ENCODE data around the gene SIN3B. TPM values are rescaled to one million over a fixed set of nuclear protein-coding genes. Genes with fewer than 3 reads are reported as not detected.

The SIN3B gene
- total and polyA plus RNA-seq, 9 of the 15 experiments (the other 6 are each of a cell fraction or from before 2014, with no cell fraction given) = 0.51 to 34.2 (median 14.3) TPM

GRCh38 chr19:16904599-16904998 lies 75.4 kb downstream of the SIN3B start (continued):
- TF ChIP-seq REST (IDR thresholded peaks at IDR 0.05; ENCODE audit: borderline replicate concordance) (peak; percentile 45; the same call in 1 of the 2 replicates), REST (CRISPR knock-in tag; IDR thresholded peaks at IDR 0.05; ENCODE audit: low read depth) (no peak), PTBP1 (IDR thresholded peaks at IDR 0.05; ENCODE audit: low read depth, low read length) (no peak), SNIP1 (IDR thresholded peaks at IDR 0.05; ENCODE audit: low read depth) (no peak), ZBTB17 (CRISPR knock-in tag; IDR thresholded peaks at IDR 0.05) (peak; percentile 97)
